T-helper 1 cell treated with Interleukin-12 subunit alpha and Interleukin-12 subunit beta and Interleukin-4 antibody, amounts not matched to agents 30 μg/mL and 1 μg/mL, for 36 hours (primary cell): ENCODE results near the gene FFAR2.
"Not testable (repeated sequence)": the region's sequence is repeated elsewhere in the genome, so short reads cannot be mapped to it uniquely, and the experiment has no call there.

ENCODE experiments used
- H3K27ac Mint-ChIP-seq: one replicate; pipeline ENCODE4 v1.8.0; 2021; ENCODE audit warnings: mild to moderate bottlenecking, mixed read lengths
- H3K27me3 Mint-ChIP-seq: one replicate; pipeline ENCODE4 v1.8.0; 2021; ENCODE audit warnings: low read depth, mixed read lengths
- H3K36me3 Mint-ChIP-seq: one replicate; pipeline ENCODE4 v1.8.0; 2021; ENCODE audit warnings: low read depth, mixed read lengths
- H3K4me1 Mint-ChIP-seq: one replicate; pipeline ENCODE4 v1.8.0; 2021; ENCODE audit warnings: low read depth, mixed read lengths
- H3K4me3 Mint-ChIP-seq: one replicate; pipeline ENCODE4 v1.8.0; 2021; ENCODE audit warnings: mild to moderate bottlenecking, moderate library complexity, mixed read lengths
- H3K9me3 Mint-ChIP-seq: one replicate; pipeline ENCODE4 v1.8.0; 2021; ENCODE audit warnings: mixed read lengths

The FFAR2 gene

GRCh38 chr19:35447606-35448469 lies at the start of gene FFAR2:
TSS of gene FFAR2 (plus strand) at chr19:35448257. CDS start at chr19:35449715, 1,458 bp downstream.
- no peak within 1 kb of the TSS for H3K27ac Mint-ChIP-seq
- no peaks in the 10 kb centered on the region for H3K36me3 Mint-ChIP-seq
- H3K4me1 Mint-ChIP-seq = peaks cover 15% of the 10 kb centered on the region
- H3K4me3 Mint-ChIP-seq = no peak within 1 kb of the TSS
- no peaks in the 10 kb centered on the region for H3K9me3 Mint-ChIP-seq
- H3K27me3 Mint-ChIP-seq = peaks cover 59% of the 10 kb centered on the region

- Mint-ChIP-seq H3K4me1 (no peaks in the 10 kb centered on the region), H3K36me3 (no peaks in the 10 kb centered on the region), H3K27ac (no peak overlapping the region), H3K27me3 (no peaks in the 10 kb centered on the region), H3K4me3 (no peak overlapping the region), H3K9me3 (no peaks in the 10 kb centered on the region)
Measured at GRCh38 chr19:35398570-35398969, 49.5 kb upstream of the FFAR2 start.

GRCh38 chr19:35399231-35399630 lies 48.8 kb upstream of the FFAR2 start:
- Mint-ChIP-seq H3K9me3 (no peaks in the 10 kb centered on the region), H3K4me1 (no peaks in the 10 kb centered on the region), H3K36me3 (no peaks in the 10 kb centered on the region), H3K27me3 (no peaks in the 10 kb centered on the region), H3K27ac (no peak overlapping the region), H3K4me3 (no peak overlapping the region)

- Mint-ChIP-seq H3K4me1 (no peaks in the 10 kb centered on the region), H3K27ac (no peak overlapping the region), H3K27me3 (no peaks in the 10 kb centered on the region), H3K36me3 (no peaks in the 10 kb centered on the region), H3K9me3 (no peaks in the 10 kb centered on the region), H3K4me3 (no peak overlapping the region)
Measured at GRCh38 chr19:35399948-35400772, 47.9 kb upstream of the FFAR2 start.

- no peak overlapping the region for H3K4me3 Mint-ChIP-seq
- no peak overlapping the region for H3K27ac Mint-ChIP-seq
- no peaks in the 10 kb centered on the region for H3K9me3 Mint-ChIP-seq
- no peaks in the 10 kb centered on the region for H3K4me1 Mint-ChIP-seq
- no peaks in the 10 kb centered on the region for H3K36me3 Mint-ChIP-seq
- H3K27me3 Mint-ChIP-seq = no peaks in the 10 kb centered on the region
Measured at GRCh38 chr19:35400773-35401100, 47.3 kb upstream of the FFAR2 start.

GRCh38 chr19:35401416-35401815 lies 46.6 kb upstream of the FFAR2 start:
- H3K36me3 Mint-ChIP-seq, H3K9me3 Mint-ChIP-seq, H3K27me3 Mint-ChIP-seq, H3K4me1 Mint-ChIP-seq, H3K4me3 Mint-ChIP-seq, H3K27ac Mint-ChIP-seq: not testable (repeated sequence)

- Mint-ChIP-seq H3K36me3 (no peaks in the 10 kb centered on the region), H3K27ac (no peak overlapping the region)
Measured at GRCh38 chr19:35403116-35403760, 44.8 kb upstream of the FFAR2 start.

GRCh38 chr19:35404879-35405622 lies 43.0 kb upstream of the FFAR2 start:
- Mint-ChIP-seq H3K27me3 (peaks cover 13% of the 10 kb centered on the region), H3K4me1 (no peaks in the 10 kb centered on the region), H3K4me3 (no peak overlapping the region), H3K36me3 (no peaks in the 10 kb centered on the region), H3K9me3 (no peaks in the 10 kb centered on the region), H3K27ac (no peak overlapping the region)

More at GRCh38 chr19:35403116-35403760, 44.8 kb upstream of the FFAR2 start:
- Mint-ChIP-seq H3K27me3 (no peaks in the 10 kb centered on the region), H3K4me1 (no peaks in the 10 kb centered on the region), H3K9me3 (no peaks in the 10 kb centered on the region), H3K4me3 (no peak overlapping the region)

GRCh38 chr19:35407619-35408018 lies 40.4 kb upstream of the FFAR2 start:
- Mint-ChIP-seq H3K9me3 (no peaks in the 10 kb centered on the region), H3K27me3 (peaks cover 29% of the 10 kb centered on the region), H3K27ac (no peak overlapping the region), H3K36me3 (no peaks in the 10 kb centered on the region), H3K4me1 (no peaks in the 10 kb centered on the region), H3K4me3 (no peak overlapping the region)

GRCh38 chr19:35408284-35409171 lies 39.5 kb upstream of the FFAR2 start:
- no peaks in the 10 kb centered on the region for H3K4me1 Mint-ChIP-seq
- H3K4me3 Mint-ChIP-seq = no peak overlapping the region
- H3K27me3 Mint-ChIP-seq = peaks cover 31% of the 10 kb centered on the region
- H3K9me3 Mint-ChIP-seq = no peaks in the 10 kb centered on the region
- no peak overlapping the region for H3K27ac Mint-ChIP-seq
- H3K36me3 Mint-ChIP-seq = no peaks in the 10 kb centered on the region

- Mint-ChIP-seq H3K4me3 (no peak overlapping the region), H3K27me3 (peaks cover 31% of the 10 kb centered on the region), H3K27ac (no peak overlapping the region), H3K4me1 (no peaks in the 10 kb centered on the region), H3K9me3 (no peaks in the 10 kb centered on the region), H3K36me3 (no peaks in the 10 kb centered on the region)
Measured at GRCh38 chr19:35409191-35409590, 38.9 kb upstream of the FFAR2 start.

- Mint-ChIP-seq H3K4me3 (no peak overlapping the region), H3K27me3 (peaks cover 33% of the 10 kb centered on the region), H3K36me3 (no peaks in the 10 kb centered on the region), H3K9me3 (no peaks in the 10 kb centered on the region), H3K27ac (no peak overlapping the region), H3K4me1 (no peaks in the 10 kb centered on the region)
Measured at GRCh38 chr19:35410487-35410886, 37.6 kb upstream of the FFAR2 start.

GRCh38 chr19:35414442-35414841 lies 33.6 kb upstream of the FFAR2 start:
- peaks cover 48% of the 10 kb centered on the region for H3K27me3 Mint-ChIP-seq
- H3K4me3 Mint-ChIP-seq = no peak overlapping the region
- no peaks in the 10 kb centered on the region for H3K9me3 Mint-ChIP-seq
- H3K4me1 Mint-ChIP-seq = no peaks in the 10 kb centered on the region
- no peak overlapping the region for H3K27ac Mint-ChIP-seq
- H3K36me3 Mint-ChIP-seq = no peaks in the 10 kb centered on the region
